Kidney (tissue), 14 donors: ENCODE measurements around the gene HSDL1. TPM values are rescaled to one million over a fixed set of nuclear protein-coding genes. Genes with fewer than 3 reads are reported as not detected.

ENCODE experiments used
- DNase-seq, 5 donors: peaks; one replicate each; pipeline ENCODE4 v3.0.0-alpha.2; 2013 to 2020
- FAIRE-seq: peaks from 2 replicates; lab custom pipeline; 2012; peaks lifted over from hg19 to GRCh38; lab: Jason Lieb, UNC
- H3K27ac ChIP-seq, 2 donors: one replicate each; pipeline ENCODE4 v1.7.0; 2013; ENCODE audit warnings: low read depth in 2 of 2, low read length in 2 of 2, inconsistent platforms in 1 of 2
- H3K27me3 ChIP-seq: one replicate; pipeline ENCODE4 v1.7.1; 2013; ENCODE audit warnings: low read length, inconsistent platforms; ENCODE audit not compliant: control insufficient read depth, insufficient read depth
- H3K36me3 ChIP-seq, 3 donors: one replicate each; pipeline versions ENCODE4 v1.7.0 to v1.7.1; 2013; ENCODE audit warnings: low read length in 3 of 3, control low read depth in 1 of 3, inconsistent platforms in 1 of 3; ENCODE audit not compliant: insufficient read depth in 3 of 3, control insufficient read depth in 2 of 3
- H3K4me1 ChIP-seq, 3 donors: one replicate each; pipeline versions ENCODE4 v1.7.0 to v1.7.1; 2013; ENCODE audit warnings: low read length in 3 of 3, inconsistent platforms in 1 of 3, low read depth in 1 of 3; ENCODE audit not compliant: control insufficient read depth in 2 of 3, insufficient read depth in 2 of 3
- H3K4me3 ChIP-seq, 3 donors: one replicate each; pipeline versions ENCODE4 v1.7.0 to v1.8.1; 2013; ENCODE audit warnings: low read length in 3 of 3, control low read depth in 1 of 3, inconsistent platforms in 1 of 3
- H3K9ac ChIP-seq, 3 donors: one replicate each; pipeline versions ENCODE4 v1.7.0 to v1.7.1; 2013; ENCODE audit warnings: low read length in 3 of 3, control low read depth in 1 of 3, inconsistent platforms in 1 of 3
- H3K9me3 ChIP-seq, 3 donors: one replicate each; pipeline versions ENCODE4 v1.7.0 to v1.7.1; 2013; ENCODE audit warnings: low read length in 3 of 3, control low read depth in 1 of 3, inconsistent platforms in 1 of 3; ENCODE audit not compliant: control insufficient read depth in 2 of 3, insufficient read depth in 1 of 3
- CTCF ChIP-seq: IDR thresholded peaks from 3 replicates; pipeline ENCODE4 v1.5.1; 2012; ENCODE audit warnings: mild to moderate bottlenecking, moderate library complexity, borderline replicate concordance; ENCODE audit not compliant: insufficient read depth; ENCODE audit errors: extremely low read depth
- intact Hi-C: fragments of 100-400 bp; cut with DNase I; formaldehyde crosslinking; loops from one replicate; pipeline ENCODE4 v1.11.1; 2022
- polyA plus RNA-seq: library from polyadenylated mRNA; stranded (reverse); fragments of 350-450 nt; fragmentation: Illumina TruSeq; extraction: RNeasy Lipid Tissue Mini Kit (QIAGEN cat#74804); gene quantifications from one replicate; pipeline ENCODE4 v1.2.3, GENCODE V29; 2014; ENCODE audit warnings: low read depth, low replicate concordance; ENCODE audit not compliant: insufficient read depth
- total RNA-seq: library from RNA; stranded (reverse); fragmentation: NEBNext Ultra II Directional; extraction: Animal tissue kit (Norgen Biotek cat#: 25700); gene quantifications from one replicate; pipeline ENCODE4 v1.2.1, GENCODE V29; 2021
- donor health status: control.
- donor health status: control.
- donor health status: control.
- donor health status: control.
- donor health status: control.
- donor health status: DM: yes; HTN: yes; CAD: no.
- donor health status: Normal renal cell carcinoma (clear cell type).

Gene HSDL1
- total and polyA plus RNA-seq, 2 donors from 2014 or later: 12.1 to 13.3 TPM

- no peaks in the 10 kb centered on the region for H3K9me3 ChIP-seq
- H3K4me1 ChIP-seq: no peaks in the 10 kb centered on the region
- intact Hi-C loops: no loop called here
- no peak overlapping the region for H3K27ac ChIP-seq
- peaks cover 2 to 58% (median 54%) of the 10 kb centered on the region in 3 donors for H3K36me3 ChIP-seq
- FAIRE-seq (no peak), DNase-seq (no peak)
- no peak overlapping the region for H3K4me3 ChIP-seq
- no peak for TF ChIP-seq CTCF
- H3K27me3 ChIP-seq: no peaks in the 10 kb centered on the region
- H3K9ac ChIP-seq: no peak overlapping the region
Measured at GRCh38 chr16:84086341-84086740, 58.6 kb downstream of the HSDL1 start.

GRCh38 chr16:84085773-84086172 lies 59.2 kb downstream of the HSDL1 start:
- DNase-seq (no peak), FAIRE-seq (no peak)
- Histone ChIP-seq H3K4me3 (no peak overlapping the region), H3K27me3 (no peaks in the 10 kb centered on the region), H3K27ac (no peak overlapping the region), H3K4me1 (no peaks in the 10 kb centered on the region), H3K9ac (no peak overlapping the region), H3K9me3 (no peaks in the 10 kb centered on the region), H3K36me3 (peaks cover 2 to 64% (median 60%) of the 10 kb centered on the region in 3 donors)
- TF ChIP-seq CTCF: no peak
- intact Hi-C loops: no loop called here

- Histone ChIP-seq H3K4me3 (no peak overlapping the region), H3K4me1 (no peaks in the 10 kb centered on the region), H3K9ac (no peak overlapping the region), H3K36me3 (peaks cover 2 to 66% (median 64%) of the 10 kb centered on the region in 3 donors), H3K9me3 (no peaks in the 10 kb centered on the region), H3K27me3 (no peaks in the 10 kb centered on the region), H3K27ac (no peak overlapping the region)
- no peak for FAIRE-seq
- no peak for TF ChIP-seq CTCF
- DNase-seq: no peak
- intact Hi-C loops: no loop called here
Measured at GRCh38 chr16:84085271-84085667, 59.7 kb downstream of the HSDL1 start.

- peak in 4 of 5 donors; percentile 62 to 78 (median 70) for DNase-seq
- no peaks in the 10 kb centered on the region for H3K27me3 ChIP-seq
- FAIRE-seq: no peak
- H3K36me3 ChIP-seq: peaks cover 2 to 64% (median 63%) of the 10 kb centered on the region in 3 donors
- no peak overlapping the region for H3K4me3 ChIP-seq
- no peak overlapping the region for H3K27ac ChIP-seq
- no peaks in the 10 kb centered on the region for H3K9me3 ChIP-seq
- H3K4me1 ChIP-seq: no peaks in the 10 kb centered on the region
- TF ChIP-seq CTCF: peak; percentile 70
- intact Hi-C loops: no loop called here
- no peak overlapping the region for H3K9ac ChIP-seq
Measured at GRCh38 chr16:84084570-84085270, 60.3 kb downstream of the HSDL1 start.
